ENCODE data around the gene CNTNAP5. TPM values are rescaled to one million over a fixed set of nuclear protein-coding genes. Genes with fewer than 3 reads are reported as not detected.

The CNTNAP5 gene
- total RNA-seq (under 1 TPM; 0.31 to 0.39 TPM), polyA plus RNA-seq (ENCODE audit: insufficient read depth, low read depth, low replicate concordance) (0.29 TPM)
- long read RNA-seq, donor 1, result 0 reads
- long read RNA-seq, donor 2, result 0 reads

GRCh38 chr2:124025171-124025580 is at the start of gene CNTNAP5:
Gene CNTNAP5 (plus strand): TSS chr2:124025287. CDS start chr2:124025651, 364 bp downstream.
- 1 to 3% methylated on average over 18 to 30 of the region's 37 CpGs for WGBS, 2 donors
- H3K36me3 ChIP-seq (ENCODE audit: low read depth, missing control alignments), result no peaks in the 10 kb centered on the region
- H3K9me3 ChIP-seq, result no peaks in the 10 kb centered on the region
- H3K4me1 ChIP-seq, result no peaks in the 10 kb centered on the region
- H3K27me3 ChIP-seq, result no peaks in the 10 kb centered on the region
- intact Hi-C loops (cut with DNase I; ENCODE audit: low total_unique reads), result no loop called here
- peak within 1 kb of the TSS in 1 of 2 donors; percentile 24 for H3K4me3 ChIP-seq
- peak; percentile 80 for DNase-seq
- H3K27ac ChIP-seq, result no peak within 1 kb of the TSS
- TF ChIP-seq POLR2A (IDR thresholded peaks at IDR 0.05), result no peak
- TF ChIP-seq, protein P1, sequence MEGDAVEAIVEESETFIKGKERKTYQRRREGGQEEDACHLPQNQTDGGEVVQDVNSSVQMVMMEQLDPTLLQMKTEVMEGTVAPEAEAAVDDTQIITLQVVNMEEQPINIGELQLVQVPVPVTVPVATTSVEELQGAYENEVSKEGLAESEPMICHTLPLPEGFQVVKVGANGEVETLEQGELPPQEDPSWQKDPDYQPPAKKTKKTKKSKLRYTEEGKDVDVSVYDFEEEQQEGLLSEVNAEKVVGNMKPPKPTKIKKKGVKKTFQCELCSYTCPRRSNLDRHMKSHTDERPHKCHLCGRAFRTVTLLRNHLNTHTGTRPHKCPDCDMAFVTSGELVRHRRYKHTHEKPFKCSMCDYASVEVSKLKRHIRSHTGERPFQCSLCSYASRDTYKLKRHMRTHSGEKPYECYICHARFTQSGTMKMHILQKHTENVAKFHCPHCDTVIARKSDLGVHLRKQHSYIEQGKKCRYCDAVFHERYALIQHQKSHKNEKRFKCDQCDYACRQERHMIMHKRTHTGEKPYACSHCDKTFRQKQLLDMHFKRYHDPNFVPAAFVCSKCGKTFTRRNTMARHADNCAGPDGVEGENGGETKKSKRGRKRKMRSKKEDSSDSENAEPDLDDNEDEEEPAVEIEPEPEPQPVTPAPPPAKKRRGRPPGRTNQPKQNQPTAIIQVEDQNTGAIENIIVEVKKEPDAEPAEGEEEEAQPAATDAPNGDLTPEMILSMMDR (IDR thresholded peaks at IDR 0.05), result no peak

- 89% methylated on average over 4 of the region's 4 CpGs for WGBS, 2 donors
- Histone ChIP-seq H3K27me3 (no peaks in the 10 kb centered on the region), H3K4me1 (no peaks in the 10 kb centered on the region), H3K36me3 (ENCODE audit: low read depth, missing control alignments) (no peaks in the 10 kb centered on the region), H3K27ac (no peak overlapping the region), H3K9me3 (no peaks in the 10 kb centered on the region), H3K4me3 (no peak overlapping the region)
- no peak for TF ChIP-seq POLR2A (IDR thresholded peaks at IDR 0.05)
- TF ChIP-seq, protein P1 (IDR thresholded peaks at IDR 0.05), result no peak
- intact Hi-C loops (cut with DNase I; ENCODE audit: low total_unique reads), result no loop called here
- DNase-seq, result no peak
Measured at GRCh38 chr2:123976054-123976648, 48.9 kb upstream of the CNTNAP5 start.

- Histone ChIP-seq H3K4me1 (no peaks in the 10 kb centered on the region), H3K36me3 (ENCODE audit: low read depth, missing control alignments) (no peaks in the 10 kb centered on the region), H3K9me3 (no peaks in the 10 kb centered on the region), H3K27ac (no peak overlapping the region), H3K4me3 (no peak overlapping the region), H3K27me3 (no peaks in the 10 kb centered on the region)
- DNase-seq, result peak; percentile 69
- 48 to 49% methylated on average over 8 of the region's 8 CpGs for WGBS, 2 donors
- intact Hi-C loops (cut with DNase I; ENCODE audit: low total_unique reads), result no loop called here
- TF ChIP-seq, protein P1 (IDR thresholded peaks at IDR 0.05), result peak; percentile 19 to 50 (median 40)
- TF ChIP-seq POLR2A (IDR thresholded peaks at IDR 0.05), result no peak
Measured at GRCh38 chr2:123993728-123994323, 31.3 kb upstream of the CNTNAP5 start.

- Histone ChIP-seq H3K27me3 (no peaks in the 10 kb centered on the region), H3K36me3 (ENCODE audit: low read depth, missing control alignments) (no peaks in the 10 kb centered on the region), H3K9me3 (no peaks in the 10 kb centered on the region), H3K4me1 (no peaks in the 10 kb centered on the region), H3K27ac (no peak overlapping the region), H3K4me3 (no peak overlapping the region)
- no peak for TF ChIP-seq POLR2A (IDR thresholded peaks at IDR 0.05)
- TF ChIP-seq, protein P1 (IDR thresholded peaks at IDR 0.05), result no peak
- no peak for DNase-seq
- intact Hi-C loops (cut with DNase I; ENCODE audit: low total_unique reads), result no loop called here
- WGBS, 2 donors, result 77% methylated on average over 2 of the region's 2 CpGs
Measured at GRCh38 chr2:123999681-124000080, 25.4 kb upstream of the CNTNAP5 start.
